Loucy (cell line): Measurements from ENCODE around the gene LGALS9C.
"Not testable (repeated sequence)": the region's sequence is repeated elsewhere in the genome, so short reads cannot be mapped to it uniquely, and the experiment has no call there.

Source experiments
- CTCF ChIP-seq: fragments of 200-600 bp; sonication (generic); conservative IDR thresholded peaks from 2 replicates; pipeline ENCODE4 v1.5.1; 2014; ENCODE audit warnings: mild to moderate bottlenecking, antibody characterized with exemption, low read length
- EZH2phosphoT487 ChIP-seq: fragments of 200-600 bp; IDR thresholded peaks from 2 replicates; pipeline ENCODE4 v1.6.1; 2018; ENCODE audit warnings: antibody characterized with exemption, mild to moderate bottlenecking, moderate library complexity, borderline replicate concordance

DNA sequence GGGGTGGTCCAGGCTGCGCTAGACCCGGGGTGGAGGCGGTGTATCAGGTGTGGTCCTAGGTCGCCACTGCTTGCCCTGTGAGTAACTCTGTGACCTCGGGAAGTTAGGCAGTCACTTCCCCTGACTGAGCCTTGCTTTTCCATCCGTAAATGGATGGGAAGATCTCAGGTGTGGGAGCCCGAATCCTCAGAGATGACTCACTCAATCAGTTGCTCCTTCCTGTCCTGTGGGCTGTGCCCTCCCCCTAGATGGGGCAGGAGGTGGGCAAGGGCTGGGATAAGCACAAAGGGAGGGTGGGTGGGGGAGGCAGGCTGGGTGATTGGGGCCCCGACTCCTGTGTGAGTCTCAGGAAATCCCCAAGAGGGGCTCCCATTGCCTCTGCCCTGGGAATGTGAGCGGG is 44.4 kb upstream of the LGALS9C start:
- not testable (repeated sequence) for TF ChIP-seq CTCF, EZH2phosphoT487
